SW480 (cell line): ENCODE data around the gene SNX25.
A peak's percentile ranks its signal among the peaks of the same experiment; 100 is the strongest.

ENCODE experiments used
- DNase-seq: peaks from one replicate; pipeline ENCODE4 v3.0.0-alpha.2; 2016; ENCODE audit warnings: low spot score

The SNX25 gene

DNA sequence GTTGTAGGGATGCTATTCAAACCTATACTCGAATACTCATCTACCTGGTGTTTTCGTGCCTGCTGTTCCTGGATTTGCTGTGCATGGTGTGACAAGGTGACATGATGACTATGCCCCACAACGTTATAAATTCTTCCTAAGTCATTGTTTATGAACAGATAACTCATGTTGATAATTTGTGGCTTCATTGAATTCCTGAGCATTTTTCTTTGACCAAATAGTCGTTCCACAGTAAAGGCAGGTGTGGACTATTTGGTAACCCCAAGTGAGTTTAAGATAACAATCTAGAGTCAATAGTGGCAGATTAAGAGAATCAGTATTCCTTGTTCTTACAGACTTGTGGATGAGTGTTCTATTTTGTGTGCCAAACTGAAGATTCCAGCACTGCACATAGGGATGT lies 59.9 kb downstream of the SNX25 start:
- peak; percentile 5 for DNase-seq

DNA sequence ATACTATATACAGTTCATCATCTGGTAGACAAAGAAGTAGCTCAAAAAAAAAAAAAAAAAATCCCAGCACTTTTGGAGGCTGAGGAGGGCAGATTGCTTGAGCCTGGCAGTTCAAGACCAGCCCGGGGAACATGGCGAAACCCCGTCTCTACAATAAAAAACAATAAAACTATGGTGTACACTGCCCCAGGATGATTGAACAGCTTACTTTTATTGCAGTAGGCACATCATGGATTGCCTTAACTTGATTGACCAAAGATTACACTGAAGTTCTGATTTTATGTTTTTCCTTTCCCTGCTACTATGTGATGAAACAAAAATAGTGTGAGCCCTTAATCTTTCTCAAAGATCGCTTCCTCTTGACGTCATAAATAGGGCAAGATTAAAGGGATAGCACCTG lies 60.6 kb downstream of the SNX25 start:
- no peak for DNase-seq

DNA sequence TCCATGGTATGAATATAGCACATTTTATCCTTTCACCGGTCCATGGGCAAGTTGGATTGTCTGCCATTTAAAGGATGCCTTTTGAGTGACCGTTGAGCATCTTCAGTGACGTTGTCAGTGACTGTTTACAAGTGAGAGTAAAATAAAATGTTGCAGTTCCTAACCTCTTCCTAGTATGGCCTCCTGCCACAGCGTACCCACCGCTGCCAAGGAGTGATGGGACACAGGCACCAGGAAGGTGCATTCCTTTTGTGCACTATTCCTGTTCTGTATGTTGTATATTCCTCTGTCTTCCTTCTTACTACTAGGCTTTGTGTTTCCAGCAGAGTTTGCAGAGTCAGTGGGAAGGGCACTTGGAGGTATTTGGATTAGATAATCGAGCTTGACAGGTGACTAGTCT lies 61.5 kb downstream of the SNX25 start:
- DNase-seq = no peak

DNA sequence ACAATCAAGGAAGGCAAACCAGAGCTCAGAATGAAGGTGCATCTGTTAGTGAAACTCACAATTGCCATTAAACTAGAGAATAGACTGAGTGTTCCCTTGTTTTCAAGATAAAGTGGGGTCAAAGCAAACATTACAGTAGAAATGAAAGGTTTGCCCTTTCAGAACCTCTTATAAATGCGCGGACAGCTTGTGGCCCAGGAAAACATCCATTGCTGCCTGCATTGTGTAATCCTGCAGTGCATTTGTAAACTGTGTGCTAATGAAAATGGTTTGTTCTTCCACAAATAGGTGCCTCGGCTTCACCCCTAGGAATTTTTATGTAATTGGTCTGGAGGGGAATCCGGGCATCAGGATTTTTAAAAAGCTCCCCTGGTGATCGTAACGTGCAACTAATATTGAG lies 62.8 kb downstream of the SNX25 start:
- no peak for DNase-seq

DNA sequence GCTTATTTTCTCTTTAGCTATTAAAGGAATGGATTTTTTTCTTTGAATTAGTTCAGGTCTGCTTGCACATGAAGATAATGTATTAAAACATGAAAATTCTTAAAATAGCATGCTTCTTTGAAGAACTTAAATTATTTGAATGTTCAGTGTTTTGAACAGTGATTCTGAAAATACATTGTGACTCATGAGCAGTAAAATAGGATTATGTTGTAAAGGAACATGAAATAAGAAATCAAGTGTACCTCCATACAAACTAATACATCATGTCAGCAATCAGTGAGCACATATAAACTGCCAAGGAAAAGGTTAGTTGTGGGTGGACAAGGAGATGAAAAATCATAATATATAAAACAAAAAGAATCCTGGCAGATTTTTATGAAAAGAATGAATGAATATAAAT lies 66.1 kb downstream of the SNX25 start:
- no peak for DNase-seq

DNA sequence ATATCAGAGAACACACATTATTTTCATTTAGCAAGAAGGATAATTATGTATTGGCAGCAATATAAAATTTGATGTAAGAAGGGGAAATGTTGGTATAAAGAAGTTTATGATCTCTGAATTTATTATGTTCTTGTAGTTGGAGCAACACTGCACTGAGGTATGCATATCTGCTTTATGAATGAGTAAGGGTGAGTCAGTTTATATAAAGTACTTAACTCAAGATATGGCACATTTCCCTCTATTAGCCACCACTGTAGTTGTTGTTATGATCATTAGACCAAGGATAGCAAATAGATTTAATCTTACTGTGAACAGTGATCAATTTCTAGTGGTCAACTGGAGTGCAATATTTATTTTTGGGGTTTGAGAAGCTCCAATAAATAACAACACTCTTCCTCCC lies 66.6 kb downstream of the SNX25 start:
- no peak for DNase-seq

DNA sequence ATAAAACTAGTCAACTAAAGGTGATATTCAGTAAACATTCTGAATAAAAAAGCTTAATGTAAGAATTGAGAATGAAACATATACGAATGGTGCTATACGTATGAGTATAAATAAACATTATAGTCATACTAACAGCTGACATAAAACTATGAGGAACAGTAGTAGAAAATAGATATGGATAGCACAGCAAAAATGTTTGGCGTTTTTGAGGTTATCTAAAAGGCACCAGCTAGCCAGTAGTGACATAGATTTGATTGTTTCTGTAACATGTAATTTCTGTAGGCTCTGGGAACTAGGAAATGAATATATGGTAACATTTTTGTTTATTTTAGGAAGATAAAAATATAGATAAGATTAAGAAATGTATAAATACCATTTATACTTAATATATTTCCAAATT lies 69.3 kb downstream of the SNX25 start:
- no peak for DNase-seq

DNA sequence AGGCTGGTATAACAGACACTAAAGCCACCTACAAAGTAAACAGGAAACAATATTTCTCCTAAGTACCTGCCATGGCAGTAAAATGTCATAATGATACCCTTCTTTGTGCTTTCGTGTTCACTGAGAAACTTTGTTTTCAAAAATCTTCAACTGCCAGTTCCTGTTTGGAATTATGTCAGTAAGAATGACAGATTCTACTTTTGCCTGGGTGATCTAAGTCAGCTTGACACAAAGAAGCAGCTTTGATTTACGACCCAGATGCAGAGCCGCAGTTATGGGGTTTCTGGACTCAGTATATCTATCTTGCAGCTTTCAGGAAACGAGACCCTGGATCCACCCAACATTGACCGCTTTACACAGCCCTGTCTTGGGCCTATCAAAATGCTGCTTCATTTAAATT lies 71.2 kb downstream of the SNX25 start:
- no peak for DNase-seq

DNA sequence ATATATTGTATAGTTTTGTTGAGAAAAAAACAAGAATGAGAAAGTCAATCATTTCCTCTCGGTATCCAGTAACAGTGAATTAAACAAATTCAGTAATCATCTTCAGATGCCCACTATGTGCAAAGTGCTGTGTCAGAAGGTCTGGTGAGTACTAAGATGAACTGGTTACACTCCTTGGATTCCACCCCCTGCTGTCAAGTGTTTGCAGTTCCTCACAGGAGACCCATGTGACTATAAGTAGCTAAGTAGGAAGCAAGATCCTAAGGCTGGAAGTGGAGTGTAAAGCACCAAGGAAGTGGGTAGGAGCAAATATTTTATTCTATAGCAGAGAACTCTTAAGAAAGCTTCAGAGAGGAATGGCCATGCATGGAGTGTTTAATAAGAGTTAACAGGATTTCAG lies 73.6 kb downstream of the SNX25 start:
- DNase-seq = no peak

DNA sequence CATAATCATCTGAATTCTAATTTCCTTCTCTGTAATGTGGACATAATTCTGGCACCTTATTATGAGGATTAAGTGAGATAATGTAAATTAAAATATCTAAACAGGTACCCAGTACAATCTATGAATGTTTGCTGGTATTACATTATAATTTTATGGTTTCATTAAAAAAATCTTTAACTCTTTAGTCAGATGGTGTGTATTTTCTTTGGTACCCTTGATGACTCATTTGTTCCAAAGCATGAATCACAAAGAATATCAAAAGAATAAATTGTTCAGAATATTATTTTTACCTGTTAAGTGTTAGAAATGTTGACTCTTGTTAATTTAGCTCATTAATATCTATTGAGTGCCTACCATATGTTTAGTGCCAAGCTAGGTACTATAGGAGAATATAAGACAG lies 74.3 kb downstream of the SNX25 start:
- no peak for DNase-seq

DNA sequence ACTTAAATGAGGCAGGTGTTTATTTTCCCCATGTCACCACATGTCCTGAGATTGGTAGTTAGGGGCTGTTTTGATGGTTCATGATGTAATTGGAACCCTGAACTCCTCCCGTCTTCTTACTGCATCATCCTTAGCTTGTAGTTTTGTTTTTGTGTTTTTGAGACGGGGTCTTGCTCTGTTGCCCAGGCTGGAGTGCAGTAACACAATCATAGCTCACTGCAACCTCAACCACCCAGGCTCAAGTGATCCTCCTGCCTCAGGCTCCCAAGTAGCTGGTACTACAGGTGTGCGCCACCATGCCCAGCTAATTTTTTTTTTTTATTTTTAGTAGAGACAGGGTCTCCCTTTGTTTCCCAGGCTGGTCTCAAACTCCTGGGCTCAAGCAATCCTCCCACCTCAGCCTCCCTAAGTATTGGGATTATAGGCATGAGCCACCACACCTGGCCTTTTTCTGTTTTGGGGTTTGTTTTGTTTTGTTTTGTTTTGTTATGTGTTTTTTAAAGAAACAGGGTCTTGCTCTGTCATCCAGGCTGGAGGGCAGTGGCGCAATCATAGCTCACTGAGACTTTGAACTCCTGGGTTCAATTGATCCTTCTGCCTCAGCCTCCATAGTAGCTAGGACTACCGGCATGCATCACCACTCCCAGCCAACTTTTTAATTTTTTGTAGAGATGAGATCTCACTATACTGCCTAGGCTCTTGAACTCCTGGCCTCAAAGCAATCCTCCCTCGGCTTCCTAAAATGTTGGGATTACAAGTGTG lies 76.4 kb downstream of the SNX25 start:
- DNase-seq = no peak

DNA sequence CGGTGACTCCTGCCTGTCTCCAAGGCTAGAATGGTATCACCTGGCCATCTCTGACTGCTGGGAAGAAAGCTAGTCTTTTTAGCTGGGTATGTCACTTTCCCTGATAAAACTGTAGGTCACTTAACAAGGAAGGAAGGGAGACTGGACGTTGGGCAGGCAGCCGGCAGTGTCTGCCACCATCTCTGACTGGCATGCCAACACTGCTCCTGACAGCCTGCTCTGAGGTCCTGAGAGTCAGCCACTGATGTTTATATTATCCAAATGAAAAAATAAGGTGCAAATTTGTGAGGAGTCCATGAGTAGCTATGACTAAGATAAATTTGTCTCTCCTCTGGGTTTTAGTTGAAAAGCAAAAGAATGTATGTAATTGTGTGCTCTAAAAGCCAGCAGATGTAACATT lies 77.2 kb downstream of the SNX25 start:
- no peak for DNase-seq

DNA sequence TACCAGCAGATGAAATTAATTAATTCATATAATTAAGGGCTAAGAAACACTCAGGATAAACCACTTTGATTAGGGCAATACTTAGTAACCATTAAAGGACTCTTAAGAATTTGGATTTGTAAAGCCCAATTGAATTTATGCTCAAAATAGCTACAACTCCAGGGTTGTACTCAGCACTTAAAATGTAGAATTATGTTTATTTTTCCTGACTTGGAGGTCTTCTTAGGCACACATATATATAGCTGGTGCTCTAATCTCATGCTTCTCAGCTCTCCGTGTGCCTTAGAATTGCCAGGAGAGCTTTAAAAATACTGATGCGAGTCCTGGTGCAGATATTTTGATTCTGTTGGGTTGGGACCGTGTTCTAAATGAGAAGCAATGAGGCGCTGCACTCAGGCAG lies 77.6 kb downstream of the SNX25 start:
- DNase-seq = no peak

DNA sequence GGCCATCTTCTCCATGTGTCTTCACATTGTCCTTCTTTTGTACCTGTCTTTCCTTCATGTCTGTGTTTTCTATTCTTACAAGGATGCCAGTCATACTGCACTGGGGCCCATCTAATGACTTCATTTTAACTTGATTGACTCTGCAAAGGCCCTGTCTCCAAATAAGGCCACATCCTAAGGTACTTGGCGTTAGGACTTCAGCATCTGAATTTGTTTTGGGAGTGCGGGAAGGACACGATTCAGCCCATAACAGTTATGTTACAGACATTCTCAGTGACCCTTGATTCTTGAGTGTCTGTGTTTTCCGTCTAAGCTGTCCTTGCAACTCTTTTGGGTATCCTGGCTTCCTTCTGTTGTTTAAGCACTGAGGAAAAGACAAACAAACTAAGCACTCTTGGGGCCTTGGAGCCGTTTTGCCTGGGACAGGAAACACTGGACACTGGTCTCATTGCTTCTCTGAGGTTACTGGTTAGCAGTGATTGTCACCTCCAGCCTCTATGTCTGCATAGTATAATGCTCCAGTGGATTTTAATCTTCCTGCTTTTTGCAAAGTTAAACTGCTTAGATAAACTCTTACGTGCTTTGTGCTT lies 80.7 kb downstream of the SNX25 start:
- DNase-seq = no peak

DNA sequence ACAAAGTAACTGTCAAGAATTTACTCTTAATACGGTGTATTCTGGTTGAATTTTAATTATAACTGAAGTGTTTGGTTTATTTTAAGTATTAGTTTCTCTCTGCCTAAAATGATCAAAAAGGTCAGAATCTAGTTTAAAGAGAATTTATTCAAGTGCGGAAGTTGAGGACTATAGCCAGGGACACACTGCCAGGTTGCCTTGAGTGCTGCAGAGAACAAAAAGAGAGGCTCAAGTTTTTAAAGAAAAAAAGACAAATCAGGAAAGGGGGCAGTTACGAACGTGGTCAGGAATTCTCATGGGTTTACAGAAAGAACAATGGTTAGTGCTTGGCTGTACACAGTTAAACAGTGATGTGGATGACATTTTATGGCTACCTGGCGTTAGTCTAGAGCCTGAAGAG lies 81.3 kb downstream of the SNX25 start:
- no peak for DNase-seq

DNA sequence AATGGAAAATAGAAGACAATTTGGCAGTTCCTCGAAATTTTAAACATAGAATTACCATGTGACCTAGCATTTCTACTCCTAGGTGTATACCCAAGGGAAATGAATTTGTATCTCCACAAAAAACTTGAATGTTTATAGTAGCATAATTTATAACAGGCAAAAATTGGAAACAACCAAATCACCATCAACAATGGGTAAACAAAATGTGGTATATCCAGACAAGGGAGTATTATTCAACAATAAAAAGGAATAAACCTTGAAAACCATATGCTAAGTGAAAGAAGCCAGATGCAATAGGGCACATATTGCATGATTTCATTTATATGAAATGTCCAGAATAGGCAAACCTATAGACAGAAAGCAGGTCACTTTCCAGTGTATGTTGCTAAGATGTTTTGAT lies 83.8 kb downstream of the SNX25 start:
- DNase-seq = no peak

DNA sequence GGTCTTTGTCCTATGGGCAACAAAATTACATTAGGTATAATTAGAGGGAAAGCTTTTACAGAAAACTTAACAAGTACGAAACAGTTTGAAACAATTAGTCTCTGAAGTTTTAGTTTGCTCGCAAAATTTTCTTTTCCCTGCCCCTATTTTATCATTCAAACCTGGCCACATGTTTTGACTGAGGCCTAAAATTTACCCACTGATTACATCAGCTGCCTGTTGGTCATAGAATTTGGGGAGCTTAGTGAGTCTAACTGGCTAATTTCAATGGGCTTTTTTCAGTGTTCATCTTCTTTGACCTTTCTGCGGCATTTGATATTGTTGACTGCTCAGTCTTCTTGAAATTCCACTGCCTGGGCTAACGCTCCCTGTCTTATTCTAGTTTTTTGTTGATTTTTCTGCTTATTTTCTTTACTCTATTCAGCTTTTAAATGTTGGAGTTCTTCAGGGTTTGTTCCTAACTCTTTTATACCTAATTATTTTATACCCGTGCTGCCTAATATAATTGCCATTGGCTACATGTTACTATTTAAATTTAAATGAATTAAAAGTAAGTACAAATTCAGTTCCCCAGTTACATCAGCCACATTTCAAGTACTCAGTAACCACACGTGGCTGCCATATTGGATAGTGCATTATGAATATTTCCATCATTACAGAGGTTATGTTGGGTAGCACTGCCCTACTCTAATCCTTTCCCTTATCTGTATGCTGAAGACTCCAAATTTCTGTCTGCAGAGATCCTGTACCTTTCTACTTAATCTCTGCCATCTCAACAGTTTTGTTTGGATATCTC lies 87.5 kb downstream of the SNX25 start:
- no peak for DNase-seq

DNA sequence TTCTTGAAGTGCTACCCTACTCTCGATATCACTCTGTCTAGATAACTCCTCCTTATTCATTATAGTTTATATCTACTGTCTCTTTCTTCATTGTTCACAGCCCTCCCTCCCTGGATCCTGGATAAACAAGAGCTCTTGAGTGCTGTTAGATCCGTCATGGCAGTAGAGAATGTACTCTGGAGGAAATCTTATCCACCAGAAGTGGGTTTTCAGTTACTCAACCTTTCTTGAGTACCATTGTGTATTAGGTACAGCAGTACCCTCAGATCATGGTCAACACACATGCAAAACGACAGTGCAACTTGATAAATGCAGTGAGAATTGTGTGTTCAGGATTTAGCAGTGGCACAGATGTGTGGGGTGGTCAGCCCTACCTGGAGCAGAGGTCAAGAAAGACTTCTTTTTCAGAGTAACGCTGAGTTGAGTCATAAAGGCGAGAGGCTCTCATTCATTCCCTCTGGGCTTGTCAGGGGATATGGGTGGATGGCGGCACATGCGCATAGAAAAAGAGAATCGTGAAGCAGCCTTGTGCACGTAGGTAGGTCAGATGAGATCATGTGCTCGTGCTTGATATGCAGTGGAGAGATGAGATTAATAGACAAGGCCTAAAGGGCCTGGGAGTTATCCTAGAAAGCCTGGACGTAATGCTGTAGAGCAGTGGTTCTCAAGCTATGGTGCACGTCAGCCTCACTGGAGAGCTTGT lies 89.5 kb downstream of the SNX25 start:
- no peak for DNase-seq

DNA sequence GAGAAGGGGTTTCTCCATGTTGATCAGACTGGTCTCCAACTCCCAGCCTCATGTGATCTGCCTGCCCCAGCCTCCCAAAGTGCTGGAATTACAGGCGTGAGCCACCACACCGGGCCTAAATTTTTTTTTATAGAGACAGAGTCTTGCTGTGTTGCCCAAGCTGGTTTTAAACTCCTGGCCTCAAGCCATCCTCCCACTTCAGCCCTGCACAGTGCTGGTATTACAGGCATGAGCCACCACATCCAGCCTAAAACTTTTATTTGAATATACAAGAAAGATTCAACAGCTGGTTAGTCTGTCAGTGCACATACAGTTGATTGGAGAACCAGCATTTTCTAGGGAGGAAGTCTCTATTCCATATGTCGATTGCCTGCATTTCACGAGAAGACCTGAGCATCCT lies 95.1 kb downstream of the SNX25 start:
- DNase-seq = no peak

DNA sequence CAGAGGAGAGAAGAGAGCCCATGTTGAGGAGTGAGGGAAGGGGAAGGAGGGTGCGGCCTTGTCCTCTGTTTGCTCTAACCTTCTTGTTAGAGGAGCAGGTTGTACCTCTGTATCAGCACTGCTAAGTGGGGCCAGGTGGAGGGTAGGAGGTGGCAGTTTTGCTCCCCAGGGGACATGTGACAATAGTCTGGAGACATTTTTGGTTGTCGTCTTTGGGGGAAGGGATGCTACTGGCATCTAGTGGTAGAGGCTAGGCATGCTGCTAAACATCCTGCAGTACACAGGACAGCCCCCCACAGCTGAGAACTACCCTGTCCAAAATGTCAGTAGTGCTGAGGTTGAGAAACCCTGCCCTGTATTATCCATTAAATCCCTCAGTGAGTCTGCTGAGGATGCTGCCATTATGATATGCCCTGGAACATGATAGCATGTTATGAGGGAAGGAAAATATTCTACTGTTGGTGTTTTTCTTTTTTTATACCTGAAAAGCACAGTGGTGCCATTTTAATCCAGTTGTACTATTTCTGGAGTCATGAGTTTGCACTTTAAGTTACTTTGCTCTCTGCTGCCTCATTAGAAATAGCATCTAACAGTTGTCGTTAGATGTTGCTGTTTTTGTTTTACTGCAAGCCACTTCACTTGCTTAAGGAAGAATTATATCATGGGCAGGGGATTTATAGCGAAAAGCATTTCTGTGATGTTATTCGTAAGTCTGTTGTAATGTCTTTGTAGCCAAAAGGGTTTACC lies 95.7 kb downstream of the SNX25 start:
- peak; percentile 57 for DNase-seq

DNA sequence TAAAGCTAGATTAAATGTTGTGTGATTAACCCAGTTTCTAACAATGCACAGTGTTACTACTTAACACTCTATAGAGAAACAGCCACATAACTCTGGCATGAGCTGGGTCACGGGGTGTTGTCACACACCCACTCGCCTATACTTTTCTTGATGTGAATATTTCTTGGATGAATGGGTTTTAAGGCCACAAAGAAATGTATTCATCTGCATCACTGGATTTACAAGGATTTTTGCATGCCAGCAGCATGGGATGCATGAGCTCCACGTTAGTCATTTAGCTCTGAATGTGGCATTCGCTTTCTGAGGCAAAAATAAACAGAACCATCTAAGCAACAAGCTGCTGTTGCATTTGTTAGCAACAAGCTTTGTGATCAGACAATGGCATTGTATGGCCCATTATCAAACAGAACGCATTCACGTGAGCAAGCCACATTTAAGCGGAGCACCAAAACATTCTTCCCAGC lies 96.6 kb downstream of the SNX25 start:
- peak; percentile 92 for DNase-seq
